PC-9 (cell line): ENCODE data around the gene PTPRM. TPM values are rescaled to one million over a fixed set of nuclear protein-coding genes. Genes with fewer than 3 reads are reported as not detected.

Experiments used
- BruUV-seq: library from RNA; stranded (reverse); fragments of 400-500 nt; replicated peaks from 2 replicates; lab custom pipeline; 2021; lab: Mats Ljungman, UMichigan
- CTCF ChIA-PET: fragments of 300-600 bp; sonication (Branson Sonifier 250); formaldehyde crosslinking; loops from one replicate; lab custom pipeline; 2022; ENCODE audit warnings: antibody characterized with exemption; lab: Charles Lee
- POLR2A ChIA-PET: fragments of 300-600 bp; sonication (Branson Sonifier 250); formaldehyde crosslinking; loops from one replicate; lab custom pipeline; 2022; ENCODE audit warnings: antibody characterized with exemption; ENCODE audit not compliant: unreplicated experiment; lab: Charles Lee
- DNase-seq, 2 experiments: peaks; one replicate each; pipeline versions ENCODE4 v3.0.0 to v3.0.0-alpha.2; 2015 to 2022; ENCODE audit warnings: mixed read lengths in 1 of 2
- H2AFZ ChIP-seq: fragments of 200-600 bp; sonication (generic); 2 replicates; pipeline ENCODE4 v1.8.1; 2017; ENCODE audit warnings: antibody characterized with exemption
- H3F3A ChIP-seq: fragments of 200-600 bp; sonication (generic); 2 replicates; pipeline ENCODE4 v1.8.1; 2017; ENCODE audit warnings: antibody characterized with exemption, mild to moderate bottlenecking, low read depth; ENCODE audit not compliant: insufficient read depth
- H3K27ac ChIP-seq: fragments of 200-600 bp; sonication (generic); 2 replicates; pipeline ENCODE4 v1.6.1; 2016; ENCODE audit warnings: mixed run types
- H3K27me3 ChIP-seq: fragments of 200-600 bp; sonication (generic); 2 replicates; pipeline ENCODE4 v1.6.1; 2016; ENCODE audit warnings: low read depth, mixed run types; ENCODE audit not compliant: insufficient read depth
- H3K36me3 ChIP-seq: fragments of 200-600 bp; sonication (generic); 2 replicates; pipeline ENCODE4 v1.6.1; 2016; ENCODE audit warnings: low read depth, mixed run types
- H3K4me1 ChIP-seq: fragments of 200-600 bp; sonication (generic); replicated peaks from 2 replicates; pipeline ENCODE4 v1.6.1; 2016; ENCODE audit warnings: mixed run types; ENCODE audit not compliant: insufficient read depth
- H3K4me2 ChIP-seq: fragments of 200-600 bp; sonication (generic); 2 replicates; pipeline ENCODE4 v1.6.1; 2017; ENCODE audit warnings: mixed run types
- H3K4me3 ChIP-seq: fragments of 200-600 bp; sonication (generic); 2 replicates; pipeline ENCODE4 v1.6.1; 2016; ENCODE audit warnings: mixed run types
- H3K79me2 ChIP-seq: fragments of 200-600 bp; sonication (generic); 2 replicates; pipeline ENCODE4 v1.6.1; 2017; ENCODE audit warnings: low read depth, mixed run types
- H3K9me2 ChIP-seq: fragments of 200-600 bp; sonication (generic); 2 replicates; pipeline ENCODE4 v1.8.1; 2017; ENCODE audit warnings: mild to moderate bottlenecking; ENCODE audit not compliant: insufficient read depth
- H3K9me3 ChIP-seq: fragments of 200-600 bp; sonication (generic); 2 replicates; pipeline ENCODE4 v1.8.1; 2016; ENCODE audit warnings: low read depth; ENCODE audit not compliant: insufficient read depth
- H4K20me1 ChIP-seq: fragments of 200-600 bp; sonication (generic); 2 replicates; pipeline ENCODE4 v1.8.1; 2017; ENCODE audit not compliant: insufficient read depth
- EZH2 ChIP-seq: fragments of 200-600 bp; sonication (generic); IDR thresholded peaks from 2 replicates; pipeline ENCODE4 v1.8.0; 2017; ENCODE audit warnings: antibody characterized with exemption, low read depth
- intact Hi-C: fragments of 100-400 bp; cut with micrococcal nuclease; formaldehyde crosslinking; loops from one replicate; pipeline ENCODE4 v1.10.0; 2022; ENCODE audit not compliant: unreplicated experiment
- total RNA-seq: library from RNA; stranded (reverse); gene quantifications from 2 replicates; pipeline ENCODE4 v1.2.3, GENCODE V29; 2021
- TF ChIP-seq, protein P1 (sequence below): fragments of 200-600 bp; sonication (generic); conservative IDR thresholded peaks from 2 replicates; pipeline ENCODE4 v1.6.1; 2017; ENCODE audit warnings: mixed run types, antibody characterized with exemption, mild to moderate bottlenecking, moderate library complexity

Gene PTPRM
- total RNA-seq, 1 experiment from 2014 or later, result 32.5 TPM

DNA sequence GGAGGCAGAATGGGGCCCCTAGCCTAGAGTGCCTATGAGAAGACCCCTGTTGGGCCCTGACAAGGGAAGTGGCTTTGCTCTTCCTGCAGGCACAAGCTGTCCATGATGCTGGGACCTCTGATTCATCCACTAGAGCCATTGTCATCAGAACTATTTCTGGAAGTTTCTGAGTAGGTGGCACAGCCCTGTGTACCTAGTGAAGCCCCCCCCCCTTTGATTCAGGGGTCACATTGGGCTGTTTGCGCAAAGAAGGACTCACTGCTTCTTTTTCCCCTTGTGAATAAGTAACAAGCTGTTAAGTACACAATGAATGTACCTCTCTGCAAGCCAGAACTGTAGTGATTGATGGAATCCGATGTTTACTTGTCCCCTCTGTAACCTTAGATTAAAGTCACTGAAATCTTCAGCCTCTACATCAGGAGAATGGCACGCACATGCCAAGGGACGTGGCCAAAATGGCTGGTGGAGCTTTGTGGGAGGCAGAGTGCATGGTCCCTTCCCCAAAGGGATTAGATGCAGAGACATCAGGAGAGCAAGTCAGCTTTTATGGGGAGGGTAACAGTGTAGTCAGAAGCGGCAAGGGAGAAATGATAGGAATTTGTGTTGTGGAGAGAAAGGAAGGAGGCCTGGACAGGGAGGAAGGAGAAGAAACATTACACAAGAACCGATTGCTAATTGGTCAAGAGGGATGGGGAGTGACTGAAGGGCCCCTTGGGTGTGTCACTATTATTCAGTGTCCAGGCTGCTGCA is 774.5 kb downstream of the PTPRM start:
- Histone ChIP-seq H3K4me1 (no peaks in the 10 kb centered on the region), H3K79me2 (no peaks in the 10 kb centered on the region), H3K4me3 (no peak overlapping the region), H3F3A (no peaks in the 10 kb centered on the region), H3K9me3 (no peaks in the 10 kb centered on the region), H3K36me3 (no peaks in the 10 kb centered on the region), H3K27me3 (no peaks in the 10 kb centered on the region), H2AFZ (no peak overlapping the region), H3K27ac (no peak overlapping the region), H3K4me2 (no peak overlapping the region), H3K9me2 (no peaks in the 10 kb centered on the region), H4K20me1 (no peaks in the 10 kb centered on the region)
- CTCF ChIA-PET, result no interaction called here
- POLR2A ChIA-PET, result no interaction called here
- TF ChIP-seq EZH2, result no peak
- TF ChIP-seq, protein P1, sequence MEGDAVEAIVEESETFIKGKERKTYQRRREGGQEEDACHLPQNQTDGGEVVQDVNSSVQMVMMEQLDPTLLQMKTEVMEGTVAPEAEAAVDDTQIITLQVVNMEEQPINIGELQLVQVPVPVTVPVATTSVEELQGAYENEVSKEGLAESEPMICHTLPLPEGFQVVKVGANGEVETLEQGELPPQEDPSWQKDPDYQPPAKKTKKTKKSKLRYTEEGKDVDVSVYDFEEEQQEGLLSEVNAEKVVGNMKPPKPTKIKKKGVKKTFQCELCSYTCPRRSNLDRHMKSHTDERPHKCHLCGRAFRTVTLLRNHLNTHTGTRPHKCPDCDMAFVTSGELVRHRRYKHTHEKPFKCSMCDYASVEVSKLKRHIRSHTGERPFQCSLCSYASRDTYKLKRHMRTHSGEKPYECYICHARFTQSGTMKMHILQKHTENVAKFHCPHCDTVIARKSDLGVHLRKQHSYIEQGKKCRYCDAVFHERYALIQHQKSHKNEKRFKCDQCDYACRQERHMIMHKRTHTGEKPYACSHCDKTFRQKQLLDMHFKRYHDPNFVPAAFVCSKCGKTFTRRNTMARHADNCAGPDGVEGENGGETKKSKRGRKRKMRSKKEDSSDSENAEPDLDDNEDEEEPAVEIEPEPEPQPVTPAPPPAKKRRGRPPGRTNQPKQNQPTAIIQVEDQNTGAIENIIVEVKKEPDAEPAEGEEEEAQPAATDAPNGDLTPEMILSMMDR, result no peak
- intact Hi-C loops, result no loop called here
- BruUV-seq, result no TSS peak
- DNase-seq, result no peak

GRCh38 chr18:8348051-8348720 is 781.1 kb downstream of the PTPRM start:
- H3K4me3 ChIP-seq, result no peak overlapping the region
- no peaks in the 10 kb centered on the region for H4K20me1 ChIP-seq
- H3F3A ChIP-seq, result no peaks in the 10 kb centered on the region
- ChIA-PET POLR2A (no interaction called here), CTCF (no interaction called here)
- H2AFZ ChIP-seq, result no peak overlapping the region
- no peaks in the 10 kb centered on the region for H3K79me2 ChIP-seq
- H3K27ac ChIP-seq, result no peak overlapping the region
- H3K9me2 ChIP-seq, result no peaks in the 10 kb centered on the region
- intact Hi-C loops, result no loop called here
- DNase-seq, result no peak
- H3K9me3 ChIP-seq, result no peaks in the 10 kb centered on the region
- TF ChIP-seq, protein P1, result no peak
- no peak for TF ChIP-seq EZH2
- H3K27me3 ChIP-seq, result no peaks in the 10 kb centered on the region
- no peak overlapping the region for H3K4me2 ChIP-seq
- H3K4me1 ChIP-seq, result no peaks in the 10 kb centered on the region
- no peaks in the 10 kb centered on the region for H3K36me3 ChIP-seq
- no TSS peak for BruUV-seq

DNA sequence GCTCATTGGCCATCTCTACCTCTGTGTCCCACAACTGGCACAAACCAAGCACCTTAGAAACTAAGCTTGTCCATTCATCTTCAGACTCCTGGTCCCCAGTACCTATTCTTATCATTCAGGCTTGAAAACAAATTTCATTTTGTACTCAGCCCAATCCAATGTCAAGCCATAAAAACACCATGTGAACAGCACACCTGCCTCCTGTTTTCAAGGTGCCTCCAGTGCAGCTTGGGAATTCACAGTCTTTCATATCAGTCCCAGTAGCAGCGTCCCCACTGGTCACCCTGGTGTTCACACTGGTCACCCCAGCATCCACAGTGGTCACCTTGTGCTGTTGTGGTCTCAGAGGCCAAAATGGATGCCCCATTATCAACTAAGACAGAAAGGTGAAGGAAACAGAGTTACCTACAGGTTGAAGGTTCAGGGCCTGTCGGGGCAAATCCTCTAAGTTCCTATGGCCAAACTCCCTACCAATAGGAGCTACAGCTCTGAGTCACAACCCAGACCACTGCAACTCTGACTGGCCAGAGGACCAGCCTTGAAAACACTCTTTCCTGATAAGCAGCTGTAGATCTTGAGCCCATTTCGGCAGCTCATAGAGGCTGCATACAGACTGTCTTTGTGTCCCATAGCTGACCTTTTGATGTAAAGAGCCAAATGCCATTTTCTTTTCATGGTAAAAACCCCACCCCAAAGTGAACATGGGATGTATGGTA is 782.6 kb downstream of the PTPRM start:
- H3K4me2 ChIP-seq, result no peak overlapping the region
- no peak overlapping the region for H3K4me3 ChIP-seq
- H3K9me2 ChIP-seq, result no peaks in the 10 kb centered on the region
- H3K27me3 ChIP-seq, result no peaks in the 10 kb centered on the region
- no peaks in the 10 kb centered on the region for H3K79me2 ChIP-seq
- BruUV-seq, result no TSS peak
- H3K4me1 ChIP-seq, result no peaks in the 10 kb centered on the region
- TF ChIP-seq, protein P1, result no peak
- no peak for TF ChIP-seq EZH2
- no peak for DNase-seq
- intact Hi-C loops, result no loop called here
- no peak overlapping the region for H3K27ac ChIP-seq
- ChIA-PET CTCF (no interaction called here), POLR2A (interaction anchor here (0.6 kb wide), 1 partner anchor 105 kb away, joined by 6 read pairs; no protein-coding TSS in a partner anchor)
- no peaks in the 10 kb centered on the region for H3K36me3 ChIP-seq
- H3K9me3 ChIP-seq, result no peaks in the 10 kb centered on the region
- H4K20me1 ChIP-seq, result no peaks in the 10 kb centered on the region
- no peaks in the 10 kb centered on the region for H3F3A ChIP-seq
- no peak overlapping the region for H2AFZ ChIP-seq
